Muscle layer of duodenum (tissue), 2 donors: ENCODE results near the gene BCL2L11.
"Not testable (repeated sequence)": the region's sequence is repeated elsewhere in the genome, so short reads cannot be mapped to it uniquely, and the experiment has no call there.

Source experiments
- H3K27ac ChIP-seq: one replicate; pipeline ENCODE4 v1.7.0; 2013; ENCODE audit warnings: mild to moderate bottlenecking, low read length
- H3K27me3 ChIP-seq: one replicate; pipeline ENCODE4 v1.7.0; 2013; ENCODE audit warnings: low read depth, mild to moderate bottlenecking, control low read depth, low read length
- H3K36me3 ChIP-seq, 2 donors: one replicate each; pipeline ENCODE4 v1.7.0; 2013; ENCODE audit warnings: low read length in 2 of 2, control low read depth in 1 of 2, mild to moderate bottlenecking in 1 of 2; ENCODE audit not compliant: insufficient read depth in 2 of 2, control insufficient read depth in 1 of 2
- H3K4me1 ChIP-seq, 2 donors: one replicate each; pipeline ENCODE4 v1.7.0; 2013; ENCODE audit warnings: low read length in 2 of 2, mild to moderate bottlenecking in 2 of 2, control low read depth in 1 of 2, moderate library complexity in 1 of 2; ENCODE audit not compliant: insufficient read depth in 2 of 2, control insufficient read depth in 1 of 2
- H3K4me3 ChIP-seq, 2 donors: one replicate each; pipeline ENCODE4 v1.7.0; 2013; ENCODE audit warnings: low read length in 2 of 2, low read depth in 1 of 2, mild to moderate bottlenecking in 1 of 2
- H3K9me3 ChIP-seq, 2 donors: one replicate each; pipeline ENCODE4 v1.7.0; 2013; ENCODE audit warnings: low read length in 2 of 2, control low read depth in 1 of 2, mild to moderate bottlenecking in 1 of 2; ENCODE audit not compliant: control insufficient read depth in 1 of 2
- donor health status: healthy.

The BCL2L11 gene

GRCh38 chr2:111120253-111121027 is at the start of gene BCL2L11:
Gene BCL2L11, plus strand, starts transcription at chr2:111120914. Its CDS starts 2,832 bp downstream, at chr2:111123746.
- H3K27me3 ChIP-seq, result peaks cover 20% of the 10 kb centered on the region

GRCh38 chr2:111071600-111072171 is 49.0 kb upstream of the BCL2L11 start:
- H3K36me3 ChIP-seq, result no peaks in the 10 kb centered on the region
- peaks cover 6% of the 10 kb centered on the region in 2 donors for H3K4me1 ChIP-seq
- peaks cover 0 to 4% of the 10 kb centered on the region in 2 donors for H3K9me3 ChIP-seq
- H3K27ac ChIP-seq, result no peak overlapping the region
- no peak overlapping the region for H3K4me3 ChIP-seq
- no peaks in the 10 kb centered on the region for H3K27me3 ChIP-seq

More at GRCh38 chr2:111120253-111121027, at the start of gene BCL2L11:
- peaks cover 2 to 11% of the 10 kb centered on the region in 2 donors for H3K36me3 ChIP-seq
- no peaks in the 10 kb centered on the region for H3K9me3 ChIP-seq
- peak within 1 kb of the TSS; percentile 31 for H3K27ac ChIP-seq
- peaks cover 4 to 35% of the 10 kb centered on the region in 2 donors for H3K4me1 ChIP-seq
- peak within 1 kb of the TSS; percentile 72 to 95 for H3K4me3 ChIP-seq

GRCh38 chr2:111072220-111072871 is 48.4 kb upstream of the BCL2L11 start:
- Histone ChIP-seq H3K4me3 (no peak overlapping the region), H3K27ac (no peak overlapping the region), H3K36me3 (no peaks in the 10 kb centered on the region), H3K9me3 (peaks cover 0 to 4% of the 10 kb centered on the region in 2 donors), H3K4me1 (peaks cover 6% of the 10 kb centered on the region in 2 donors), H3K27me3 (no peaks in the 10 kb centered on the region)

- H3K4me3 ChIP-seq, H3K9me3 ChIP-seq, H3K27ac ChIP-seq, H3K27me3 ChIP-seq, H3K36me3 ChIP-seq, H3K4me1 ChIP-seq: not testable (repeated sequence)
These were observed 38.1 kb upstream of the BCL2L11 start for GRCh38 chr2:111082659-111083058.

GRCh38 chr2:111091811-111092211 is 28.9 kb upstream of the BCL2L11 start:
- no peaks in the 10 kb centered on the region for H3K36me3 ChIP-seq
- H3K4me1 ChIP-seq, result no peaks in the 10 kb centered on the region
- no peaks in the 10 kb centered on the region for H3K27me3 ChIP-seq
- no peak overlapping the region for H3K4me3 ChIP-seq
- no peaks in the 10 kb centered on the region for H3K9me3 ChIP-seq
- no peak overlapping the region for H3K27ac ChIP-seq

- Histone ChIP-seq H3K4me1 (no peaks in the 10 kb centered on the region), H3K36me3 (no peaks in the 10 kb centered on the region), H3K9me3 (no peaks in the 10 kb centered on the region), H3K27me3 (no peaks in the 10 kb centered on the region), H3K27ac (no peak overlapping the region), H3K4me3 (no peak overlapping the region)
These were observed 26.0 kb upstream of the BCL2L11 start for GRCh38 chr2:111094691-111095090.

GRCh38 chr2:111095434-111095833 is 25.3 kb upstream of the BCL2L11 start:
- Histone ChIP-seq H3K27me3 (no peaks in the 10 kb centered on the region), H3K9me3 (no peaks in the 10 kb centered on the region), H3K4me1 (no peaks in the 10 kb centered on the region), H3K4me3 (no peak overlapping the region), H3K36me3 (no peaks in the 10 kb centered on the region), H3K27ac (no peak overlapping the region)

- no peaks in the 10 kb centered on the region for H3K36me3 ChIP-seq
- H3K27me3 ChIP-seq, result no peaks in the 10 kb centered on the region
- H3K4me1 ChIP-seq, result no peaks in the 10 kb centered on the region
- H3K27ac ChIP-seq, result no peak overlapping the region
- H3K9me3 ChIP-seq, result no peaks in the 10 kb centered on the region
- no peak overlapping the region for H3K4me3 ChIP-seq
These were observed 21.3 kb upstream of the BCL2L11 start for GRCh38 chr2:111099402-111099801.

- Histone ChIP-seq H3K9me3 (no peaks in the 10 kb centered on the region), H3K4me3 (no peak overlapping the region), H3K36me3 (no peaks in the 10 kb centered on the region), H3K4me1 (no peaks in the 10 kb centered on the region), H3K27ac (no peak overlapping the region), H3K27me3 (no peaks in the 10 kb centered on the region)
These were observed 20.5 kb upstream of the BCL2L11 start for GRCh38 chr2:111100087-111100764.

GRCh38 chr2:111100765-111101162 is 19.9 kb upstream of the BCL2L11 start:
- H3K4me3 ChIP-seq, result no peak overlapping the region
- no peaks in the 10 kb centered on the region for H3K36me3 ChIP-seq
- H3K27ac ChIP-seq, result no peak overlapping the region
- no peaks in the 10 kb centered on the region for H3K27me3 ChIP-seq
- H3K9me3 ChIP-seq, result no peaks in the 10 kb centered on the region
- no peaks in the 10 kb centered on the region for H3K4me1 ChIP-seq

- Histone ChIP-seq H3K4me1 (no peaks in the 10 kb centered on the region), H3K36me3 (no peaks in the 10 kb centered on the region), H3K27me3 (no peaks in the 10 kb centered on the region), H3K4me3 (no peak overlapping the region), H3K27ac (no peak overlapping the region), H3K9me3 (no peaks in the 10 kb centered on the region)
These were observed 19.1 kb upstream of the BCL2L11 start for GRCh38 chr2:111101592-111101991.
